NOMO-1 treated with DMSO at 0.1 percent for 48 hours (cell line): Measurements from ENCODE around the gene CDK5RAP3.
A peak's percentile ranks its signal among the peaks of the same experiment; 100 is the strongest.

Experiments
- DNase-seq: peaks from one replicate; lab custom pipeline; 2025; ENCODE audit not compliant: unreplicated experiment; lab: John Stamatoyannopoulos, UW

Gene CDK5RAP3

GRCh38 chr17:47948706-47949196 lies 22.2 kb upstream of the CDK5RAP3 start:
- no peak for DNase-seq

- peak; percentile 68 for DNase-seq
Measured at GRCh38 chr17:47949197-47949759, 21.6 kb upstream of the CDK5RAP3 start.

GRCh38 chr17:47949946-47950345 lies 21.0 kb upstream of the CDK5RAP3 start:
- peak; percentile 11 for DNase-seq

GRCh38 chr17:47950448-47950847 lies 20.5 kb upstream of the CDK5RAP3 start:
- no peak for DNase-seq

GRCh38 chr17:47952171-47953021 lies 18.5 kb upstream of the CDK5RAP3 start:
- no peak for DNase-seq

GRCh38 chr17:47953909-47954308 lies 17.0 kb upstream of the CDK5RAP3 start:
- DNase-seq: no peak

- DNase-seq: no peak
Measured at GRCh38 chr17:47955497-47956461, 15.1 kb upstream of the CDK5RAP3 start.

GRCh38 chr17:47956791-47957590 lies 13.9 kb upstream of the CDK5RAP3 start:
- DNase-seq: no peak

GRCh38 chr17:47957591-47958490 lies 13.1 kb upstream of the CDK5RAP3 start, which contains the start of gene PRR15L:
TSS of gene PRR15L (minus strand) at chr17:47957883. CDS start at chr17:47953234, 4,649 bp downstream.
- DNase-seq: no peak

- DNase-seq: no peak
Measured at GRCh38 chr17:47959825-47960655, 10.9 kb upstream of the CDK5RAP3 start.

- no peak for DNase-seq
Measured at GRCh38 chr17:47961406-47961805, 9.5 kb upstream of the CDK5RAP3 start.

- DNase-seq: no peak
Measured at GRCh38 chr17:47962901-47963300, 8.0 kb upstream of the CDK5RAP3 start.

- DNase-seq: no peak
Measured at GRCh38 chr17:47964856-47965255, 6.1 kb upstream of the CDK5RAP3 start.

GRCh38 chr17:47966079-47966519 lies 4.8 kb upstream of the CDK5RAP3 start:
- no peak for DNase-seq

- DNase-seq: no peak
Measured at GRCh38 chr17:47967607-47968252, 3.2 kb upstream of the CDK5RAP3 start.

- no peak for DNase-seq
Measured at GRCh38 chr17:47968836-47969235, 2.1 kb upstream of the CDK5RAP3 start.

GRCh38 chr17:47969930-47970724 lies 786 bp upstream of the CDK5RAP3 start:
- DNase-seq: no peak
